Measurements from ENCODE around the gene GRK2. TPM values are rescaled to one million over a fixed set of nuclear protein-coding genes. Genes with fewer than 3 reads are reported as not detected.
A peak's percentile ranks its signal among the peaks of the same experiment; 100 is the strongest.

The GRK2 gene
- total and polyA plus RNA-seq, 2 donors (not counting 1 experiment from before 2014, with no cell fraction given), result 20.1 to 28.9 TPM

GRCh38 chr11:67290801-67291200 lies 24.5 kb downstream of the GRK2 start:
- H3K4me3 ChIP-seq (replicated peaks in 1 of 4; ENCODE audit: control extremely low read depth in 1 of 4, insufficient read depth in 1 of 4, low read depth in 3 of 4, low read length in 4 of 4), result peak overlapping the region in 1 of 4 experiments; percentile 83
- peak overlapping the region; percentile 42 for H3K4me2 ChIP-seq (ENCODE audit: extremely low read depth, insufficient read depth, low read length)
- DNase-seq (ENCODE audit: low read depth in 2 of 2), result peak in 1 of 2 donors; percentile 72
- H3K9ac ChIP-seq (ENCODE audit: insufficient read depth, low read length), result no peak overlapping the region
- no peaks in the 10 kb centered on the region for H4K20me1 ChIP-seq (ENCODE audit: control insufficient read depth, extremely low read depth, insufficient read depth, low read length)
- H3K79me2 ChIP-seq (ENCODE audit: control insufficient read depth, insufficient read depth, low read length), result peaks cover 18% of the 10 kb centered on the region
- H3K4me1 ChIP-seq (ENCODE audit: control insufficient read depth, extremely low read depth, insufficient read depth, low read length), result peaks cover 20% of the 10 kb centered on the region
- TF ChIP-seq EZH2 (IDR thresholded peaks at IDR 0.05; ENCODE audit: low read length, missing control alignments) (no peak), CTCF (conservative IDR thresholded peaks at IDR 0.05 in 1 of 2, IDR thresholded peaks at IDR 0.05 in 1 of 2; ENCODE audit: low read depth in 1 of 2, low read length in 2 of 2) (no peak)
- peaks cover 23% of the 10 kb centered on the region for H3K36me3 ChIP-seq (ENCODE audit: control insufficient read depth, insufficient read depth, low read length)
- H3K27me3 ChIP-seq (ENCODE audit: control insufficient read depth, insufficient read depth, low read length), result no peaks in the 10 kb centered on the region
- peak overlapping the region; percentile 58 for H3K27ac ChIP-seq (ENCODE audit: insufficient read depth, low read length)
- H3K9me3 ChIP-seq (ENCODE audit: control insufficient read depth, insufficient read depth, low read depth, low read length), result no peaks in the 10 kb centered on the region
- H2AFZ ChIP-seq (ENCODE audit: low read length), result no peak overlapping the region

GRCh38 chr11:67291481-67292381 lies 25.5 kb downstream of the GRK2 start:
- Histone ChIP-seq H2AFZ (ENCODE audit: low read length) (no peak overlapping the region), H3K9me3 (ENCODE audit: control insufficient read depth, insufficient read depth, low read depth, low read length) (no peaks in the 10 kb centered on the region), H3K4me2 (ENCODE audit: extremely low read depth, insufficient read depth, low read length) (no peak overlapping the region)

More at GRCh38 chr11:67291481-67292381, 25.5 kb downstream of the GRK2 start:
- Histone ChIP-seq H3K36me3 (ENCODE audit: control insufficient read depth, insufficient read depth, low read length) (peaks cover 17% of the 10 kb centered on the region), H3K79me2 (ENCODE audit: control insufficient read depth, insufficient read depth, low read length) (peaks cover 18% of the 10 kb centered on the region), H4K20me1 (ENCODE audit: control insufficient read depth, extremely low read depth, insufficient read depth, low read length) (no peaks in the 10 kb centered on the region), H3K4me1 (ENCODE audit: control insufficient read depth, extremely low read depth, insufficient read depth, low read length) (peaks cover 20% of the 10 kb centered on the region), H3K4me3 (replicated peaks in 1 of 4; ENCODE audit: control extremely low read depth in 1 of 4, insufficient read depth in 1 of 4, low read depth in 3 of 4, low read length in 4 of 4) (no peak overlapping the region), H3K27me3 (ENCODE audit: control insufficient read depth, insufficient read depth, low read length) (no peaks in the 10 kb centered on the region), H3K27ac (ENCODE audit: insufficient read depth, low read length) (no peak overlapping the region), H3K9ac (ENCODE audit: insufficient read depth, low read length) (no peak overlapping the region)
- DNase-seq (ENCODE audit: low read depth in 2 of 2), result no peak
- TF ChIP-seq CTCF (conservative IDR thresholded peaks at IDR 0.05 in 1 of 2, IDR thresholded peaks at IDR 0.05 in 1 of 2; ENCODE audit: low read depth in 1 of 2, low read length in 2 of 2), result no peak
- TF ChIP-seq EZH2 (IDR thresholded peaks at IDR 0.05; ENCODE audit: low read length, missing control alignments), result no peak
